Natural killer cell (primary cell): ENCODE data around the gene DNAH6. TPM values are rescaled to one million over a fixed set of nuclear protein-coding genes. Genes with fewer than 3 reads are reported as not detected.

Experiments
- ATAC-seq, 3 donors: fragments of 150-1000 bp in 2 of 3; fragments of 200-7000 bp in 1 of 3; cut with Tn5 transposase; 1 replicate in 1 of 3; 2 replicates in 2 of 3; pipeline ENCODE4 v1.10.0; 2021; ENCODE audit warnings: mild to moderate bottlenecking in 2 of 3, moderate library complexity in 2 of 3
- DNase-seq, 2 donors: peaks; one replicate each; pipeline versions ENCODE4 v3.0.0 to v3.0.0-alpha.2; 2013 to 2021; ENCODE audit warnings: mixed read lengths in 1 of 2
- H3K27ac ChIP-seq: one replicate; pipeline ENCODE4 v1.5.1; 2013; ENCODE audit warnings: mild to moderate bottlenecking, low read length
- H3K27me3 ChIP-seq: one replicate; pipeline ENCODE4 v1.6.1; 2013; ENCODE audit warnings: low read length; ENCODE audit not compliant: control insufficient read depth, insufficient read depth
- H3K36me3 ChIP-seq: one replicate; pipeline ENCODE4 v1.6.1; 2013; ENCODE audit warnings: low read length; ENCODE audit not compliant: control insufficient read depth, insufficient read depth
- H3K4me1 ChIP-seq: one replicate; pipeline ENCODE4 v1.6.1; 2013; ENCODE audit warnings: low read length; ENCODE audit not compliant: control insufficient read depth, insufficient read depth
- H3K4me3 ChIP-seq: one replicate; pipeline ENCODE4 v1.5.1; 2013; ENCODE audit warnings: low read length
- H3K9me3 ChIP-seq: one replicate; pipeline ENCODE4 v1.6.1; 2013; ENCODE audit warnings: low read length; ENCODE audit not compliant: control insufficient read depth, insufficient read depth
- H3K27ac Mint-ChIP-seq, 2 donors: one replicate each; pipeline ENCODE4 v1.8.0; 2022; ENCODE audit warnings: mild to moderate bottlenecking in 2 of 2, mixed read lengths in 2 of 2, moderate library complexity in 1 of 2
- H3K27me3 Mint-ChIP-seq, 2 donors: one replicate each; pipeline ENCODE4 v1.8.0; 2022; ENCODE audit warnings: low read depth in 2 of 2, mixed read lengths in 2 of 2
- H3K36me3 Mint-ChIP-seq: one replicate; pipeline ENCODE4 v1.8.0; 2022; ENCODE audit warnings: mixed read lengths
- H3K4me1 Mint-ChIP-seq, 2 donors: one replicate each; pipeline ENCODE4 v1.8.0; 2022; ENCODE audit warnings: mixed read lengths in 2 of 2
- H3K4me3 Mint-ChIP-seq: one replicate; pipeline ENCODE4 v1.8.0; 2022; ENCODE audit warnings: mild to moderate bottlenecking, moderate library complexity, mixed read lengths
- H3K9me3 Mint-ChIP-seq, 2 donors: one replicate each; pipeline ENCODE4 v1.8.0; 2022; ENCODE audit warnings: mixed read lengths in 2 of 2
- WGBS: methylation state at CpG from one replicate; pipeline ENCODE4 v1.1.7; 2013; ENCODE audit warnings: missing lambda C conversion rate; ENCODE audit not compliant: insufficient coverage; 5-methylcytosine and 5-hydroxymethylcytosine counted together
- intact Hi-C: fragments of 100-400 bp; cut with micrococcal nuclease; formaldehyde crosslinking; loops from one replicate; pipeline ENCODE4 v1.14.2; 2022
- total RNA-seq, 4 donors: library from RNA; stranded (reverse); fragments of 120-200 nt in 1 of 4; gene quantifications; one replicate each; pipeline versions ENCODE4 v1.2.3 to v1.2.4, GENCODE V29; 2013 to 2022
- TF ChIP-seq, protein P1 (sequence below): fragments of 200-600 bp; IDR thresholded peaks from one replicate; pipeline ENCODE4 v1.8.0; 2022; ENCODE audit warnings: antibody characterized with exemption

The DNAH6 gene
- total RNA-seq, 3 donors from 2014 or later (not counting 1 experiment from before 2014, with no cell fraction given): 0.05 to 0.60 (median 0.32) TPM

GRCh38 chr2:84481702-84482101 is 34.6 kb upstream of the DNAH6 start:
- Mint-ChIP-seq H3K4me3 (no peak overlapping the region), H3K27ac (peak overlapping the region; percentile 45 to 72), H3K27me3 (peaks cover 0 to 5% of the 10 kb centered on the region in 2 donors), H3K36me3 (peaks cover 11% of the 10 kb centered on the region), H3K9me3 (peaks cover under 1 to 1% of the 10 kb centered on the region in 2 donors), H3K4me1 (peaks cover 13 to 16% of the 10 kb centered on the region in 2 donors)
- H3K4me3 ChIP-seq: no peak overlapping the region
- DNase-seq (peak in 1 of 2 donors; percentile 42), ATAC-seq (peak; percentile 69 to 80 (median 78))
- H3K4me1 ChIP-seq: peaks cover 6% of the 10 kb centered on the region
- 16% methylated on average over 5 of the region's 5 CpGs for WGBS
- peak overlapping the region; percentile 23 for H3K27ac ChIP-seq
- H3K9me3 ChIP-seq: peaks cover 7% of the 10 kb centered on the region
- TF ChIP-seq, protein P1, sequence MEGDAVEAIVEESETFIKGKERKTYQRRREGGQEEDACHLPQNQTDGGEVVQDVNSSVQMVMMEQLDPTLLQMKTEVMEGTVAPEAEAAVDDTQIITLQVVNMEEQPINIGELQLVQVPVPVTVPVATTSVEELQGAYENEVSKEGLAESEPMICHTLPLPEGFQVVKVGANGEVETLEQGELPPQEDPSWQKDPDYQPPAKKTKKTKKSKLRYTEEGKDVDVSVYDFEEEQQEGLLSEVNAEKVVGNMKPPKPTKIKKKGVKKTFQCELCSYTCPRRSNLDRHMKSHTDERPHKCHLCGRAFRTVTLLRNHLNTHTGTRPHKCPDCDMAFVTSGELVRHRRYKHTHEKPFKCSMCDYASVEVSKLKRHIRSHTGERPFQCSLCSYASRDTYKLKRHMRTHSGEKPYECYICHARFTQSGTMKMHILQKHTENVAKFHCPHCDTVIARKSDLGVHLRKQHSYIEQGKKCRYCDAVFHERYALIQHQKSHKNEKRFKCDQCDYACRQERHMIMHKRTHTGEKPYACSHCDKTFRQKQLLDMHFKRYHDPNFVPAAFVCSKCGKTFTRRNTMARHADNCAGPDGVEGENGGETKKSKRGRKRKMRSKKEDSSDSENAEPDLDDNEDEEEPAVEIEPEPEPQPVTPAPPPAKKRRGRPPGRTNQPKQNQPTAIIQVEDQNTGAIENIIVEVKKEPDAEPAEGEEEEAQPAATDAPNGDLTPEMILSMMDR: no peak
- intact Hi-C loops: no loop called here
- no peaks in the 10 kb centered on the region for H3K36me3 ChIP-seq
- H3K27me3 ChIP-seq: no peaks in the 10 kb centered on the region

- Histone ChIP-seq H3K27me3 (no peaks in the 10 kb centered on the region), H3K4me3 (no peak overlapping the region), H3K9me3 (no peaks in the 10 kb centered on the region), H3K27ac (no peak overlapping the region), H3K4me1 (peaks cover 6% of the 10 kb centered on the region), H3K36me3 (no peaks in the 10 kb centered on the region)
- Mint-ChIP-seq H3K36me3 (peaks cover 2% of the 10 kb centered on the region), H3K27ac (no peak overlapping the region), H3K9me3 (no peaks in the 10 kb centered on the region), H3K4me1 (peaks cover 13 to 16% of the 10 kb centered on the region in 2 donors), H3K27me3 (no peaks in the 10 kb centered on the region), H3K4me3 (no peak overlapping the region)
- ATAC-seq: peak in 1 of 3 donors; percentile 34
- intact Hi-C loops: no loop called here
- DNase-seq: no peak
- TF ChIP-seq, protein P1: no peak
- 67% methylated on average over 3 of the region's 3 CpGs for WGBS
Observed at GRCh38 chr2:84482603-84483002, 33.7 kb upstream of the DNAH6 start.

DNA sequence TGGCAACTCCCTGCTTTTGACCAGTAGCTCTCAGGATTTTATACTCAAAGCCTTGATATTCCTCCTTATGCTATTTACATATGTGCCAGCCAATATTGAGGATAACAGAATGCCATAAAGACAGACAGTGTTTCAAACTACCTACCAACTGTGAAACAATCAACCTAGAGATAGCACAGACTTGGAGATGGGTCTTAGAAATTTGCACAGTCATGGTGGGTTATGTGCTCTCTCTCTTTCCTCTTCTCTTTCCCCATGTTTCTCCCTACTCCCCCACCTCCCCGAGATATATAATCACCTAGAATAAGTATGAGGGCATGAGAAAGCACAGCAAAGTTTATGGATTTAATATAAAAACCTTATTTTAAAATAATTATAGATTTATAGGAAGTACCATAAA is 33.0 kb upstream of the DNAH6 start:
- no peaks in the 10 kb centered on the region for H3K27me3 ChIP-seq
- no peaks in the 10 kb centered on the region for H3K36me3 ChIP-seq
- TF ChIP-seq, protein P1: no peak
- Mint-ChIP-seq H3K27me3 (no peaks in the 10 kb centered on the region), H3K36me3 (no peaks in the 10 kb centered on the region), H3K4me3 (no peak overlapping the region), H3K4me1 (peaks cover 13 to 16% of the 10 kb centered on the region in 2 donors), H3K9me3 (no peaks in the 10 kb centered on the region), H3K27ac (no peak overlapping the region)
- WGBS: no CpG with 5 or more reads among the region's 1 CpG
- H3K4me1 ChIP-seq: peaks cover 6% of the 10 kb centered on the region
- intact Hi-C loops: no loop called here
- no peak overlapping the region for H3K4me3 ChIP-seq
- no peak for DNase-seq
- H3K27ac ChIP-seq: no peak overlapping the region
- H3K9me3 ChIP-seq: no peaks in the 10 kb centered on the region
- no peak for ATAC-seq

DNA sequence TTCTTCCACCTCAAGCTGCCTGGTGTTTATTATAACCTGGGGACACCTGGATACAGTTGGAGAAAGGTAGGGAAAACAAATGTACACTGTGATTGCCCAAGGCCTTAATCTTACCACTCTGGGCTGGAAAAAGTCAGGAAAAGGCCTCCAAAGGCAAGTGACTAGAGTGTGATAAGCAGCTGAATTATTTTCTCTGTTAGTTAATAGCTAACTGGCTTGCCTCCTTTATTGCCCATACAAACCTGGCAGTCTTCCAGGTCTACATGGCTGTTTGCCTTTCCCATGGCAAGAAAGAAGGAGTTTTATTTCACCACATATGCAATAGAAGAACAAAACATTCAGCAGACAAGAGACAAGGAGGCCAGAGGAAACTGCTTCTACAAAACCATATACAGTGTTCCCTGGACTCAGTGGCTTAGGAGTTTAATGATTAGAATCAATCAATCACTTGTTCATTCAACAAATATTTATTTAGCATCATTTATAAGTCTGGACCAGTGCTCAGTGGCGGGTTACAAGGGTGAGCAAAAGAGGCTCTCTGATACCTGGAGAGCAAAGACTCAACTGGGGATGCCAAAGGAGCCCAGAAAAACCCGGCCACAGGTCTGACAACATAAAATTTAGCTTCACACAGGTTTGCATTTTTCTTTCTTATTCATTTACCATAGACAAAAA is 29.7 kb upstream of the DNAH6 start:
- Mint-ChIP-seq H3K27ac (no peak overlapping the region), H3K36me3 (no peaks in the 10 kb centered on the region), H3K27me3 (no peaks in the 10 kb centered on the region), H3K4me1 (peaks cover 7 to 10% of the 10 kb centered on the region in 2 donors), H3K9me3 (no peaks in the 10 kb centered on the region), H3K4me3 (no peak overlapping the region)
- no peak overlapping the region for H3K4me3 ChIP-seq
- 97% methylated on average over 2 of the region's 2 CpGs for WGBS
- H3K27ac ChIP-seq: no peak overlapping the region
- TF ChIP-seq, protein P1: no peak
- DNase-seq (no peak), ATAC-seq (no peak)
- H3K4me1 ChIP-seq: peaks cover 4% of the 10 kb centered on the region
- H3K27me3 ChIP-seq: no peaks in the 10 kb centered on the region
- intact Hi-C loops: no loop called here
- no peaks in the 10 kb centered on the region for H3K9me3 ChIP-seq
- H3K36me3 ChIP-seq: no peaks in the 10 kb centered on the region
